Measurements from ENCODE around the gene JAK1. TPM values are rescaled to one million over a fixed set of nuclear protein-coding genes. Genes with fewer than 3 reads are reported as not detected.
"Not testable (repeated sequence)": the region's sequence is repeated elsewhere in the genome, so short reads cannot be mapped to it uniquely, and the experiment has no call there.

The JAK1 gene
- total and polyA plus RNA-seq, 9 of the 15 experiments (the other 6 are each of a cell fraction or from before 2014, with no cell fraction given), result 9.7 to 44.1 (median 42.5) TPM

- H3K36me3 ChIP-seq (ENCODE audit: control insufficient read depth, insufficient read depth, low read length); H3K9me3 ChIP-seq (replicated peaks; ENCODE audit: control insufficient read depth, insufficient read depth, low read depth, low read length); H3K9ac ChIP-seq (ENCODE audit: insufficient read depth in 1 of 2, low read depth in 2 of 2, low read length in 2 of 2); H3K79me2 ChIP-seq (ENCODE audit: control insufficient read depth, insufficient read depth, low read length); FAIRE-seq; H3K27me3 ChIP-seq (ENCODE audit: control insufficient read depth in 2 of 2, insufficient read depth in 2 of 2, low read length in 2 of 2); DNase-seq (ENCODE audit: extremely low read depth in 1 of 4, low spot score in 3 of 4); H3K4me2 ChIP-seq (ENCODE audit: insufficient read depth, low read length); H4K20me1 ChIP-seq (replicated peaks; ENCODE audit: control insufficient read depth, insufficient read depth, low read length); ATAC-seq; H3K9me1 ChIP-seq (ENCODE audit: control insufficient read depth, insufficient read depth, low read length); BruUV-seq (replicated peaks); POLR2A ChIA-PET; H3K4me1 ChIP-seq (replicated peaks in 1 of 2; ENCODE audit: control insufficient read depth in 2 of 2, insufficient read depth in 2 of 2, low read length in 2 of 2); H3K27ac ChIP-seq (ENCODE audit: extremely low read depth, low read depth, low read length); CTCF ChIA-PET (ENCODE audit: low intra/inter-chr PET ratio); H3K4me3 ChIP-seq; H2AFZ ChIP-seq (ENCODE audit: low read depth, low read length): not testable (repeated sequence)
- 48% methylated on average over 3 of the region's 3 CpGs for WGBS (ENCODE audit: insufficient coverage, low coverage, missing lambda C conversion rate)
- in situ Hi-C loops (cut with MboI) (loop anchor here (10.0 kb wide), 2 partner anchors 76 to 136 kb away; partner anchors contain the start of gene RAVER2), intact Hi-C loops (cut with micrococcal nuclease) (loop anchor here (5.0 kb wide), 1 partner anchor 268 kb away; no protein-coding TSS in a partner anchor)
- peak; percentile 65 for TF ChIP-seq ZNF146 (CRISPR knock-in tag; IDR thresholded peaks at IDR 0.05; ENCODE audit: unreplicated experiment)
Observed at GRCh38 chr1:64820572-64820971, 145.8 kb downstream of the JAK1 start.

GRCh38 chr1:64817364-64817763 lies 149.0 kb downstream of the JAK1 start:
- H3K4me2 ChIP-seq (ENCODE audit: insufficient read depth, low read length); H3K9me3 ChIP-seq (replicated peaks; ENCODE audit: control insufficient read depth, insufficient read depth, low read depth, low read length); H3K79me2 ChIP-seq (ENCODE audit: control insufficient read depth, insufficient read depth, low read length); H2AFZ ChIP-seq (ENCODE audit: low read depth, low read length); ATAC-seq; in situ Hi-C loops (cut with MboI); BruUV-seq (replicated peaks); H3K9me1 ChIP-seq (ENCODE audit: control insufficient read depth, insufficient read depth, low read length); H3K27ac ChIP-seq (ENCODE audit: extremely low read depth, low read depth, low read length); H3K4me1 ChIP-seq (replicated peaks in 1 of 2; ENCODE audit: control insufficient read depth in 2 of 2, insufficient read depth in 2 of 2, low read length in 2 of 2); H3K36me3 ChIP-seq (ENCODE audit: control insufficient read depth, insufficient read depth, low read length); H3K4me3 ChIP-seq; H3K27me3 ChIP-seq (ENCODE audit: control insufficient read depth in 2 of 2, insufficient read depth in 2 of 2, low read length in 2 of 2); intact Hi-C loops (cut with micrococcal nuclease); H4K20me1 ChIP-seq (replicated peaks; ENCODE audit: control insufficient read depth, insufficient read depth, low read length); CTCF ChIA-PET (ENCODE audit: low intra/inter-chr PET ratio); DNase-seq (ENCODE audit: extremely low read depth in 1 of 4, low spot score in 3 of 4); POLR2A ChIA-PET; H3K9ac ChIP-seq (ENCODE audit: insufficient read depth in 1 of 2, low read depth in 2 of 2, low read length in 2 of 2); FAIRE-seq: not testable (repeated sequence)
- 39% methylated on average over 5 of the region's 5 CpGs for WGBS (ENCODE audit: insufficient coverage, low coverage, missing lambda C conversion rate)
- TF ChIP-seq ZNF146 (CRISPR knock-in tag; IDR thresholded peaks at IDR 0.05; ENCODE audit: unreplicated experiment), result peak; percentile 95

All from K562 (cell line).